WTC11 (cell line): Measurements from ENCODE around the gene SMAD9. TPM values are rescaled to one million over a fixed set of nuclear protein-coding genes. Genes with fewer than 3 reads are reported as not detected.

Experiments used
- ATAC-seq: fragments of 200-7000 bp; cut with Tn5 transposase; 2 replicates; pipeline ENCODE4 v1.10.0; 2021; ENCODE audit warnings: mild to moderate bottlenecking, moderate library complexity
- CTCF ChIA-PET: fragments of 300-600 bp; sonication (Branson Sonifier 250); formaldehyde crosslinking; loops from one replicate; lab custom pipeline; 2021; ENCODE audit warnings: antibody characterized with exemption; lab: Charles Lee
- POLR2A ChIA-PET: fragments of 350-600 bp; sonication (Branson Sonifier 250); formaldehyde crosslinking; loops from one replicate; lab custom pipeline; 2021; ENCODE audit warnings: antibody characterized with exemption; lab: Charles Lee
- DNase-seq: peaks from one replicate; pipeline ENCODE4 v3.0.0; 2021; ENCODE audit warnings: low spot score
- H3K27ac Mint-ChIP-seq: 2 replicates; pipeline ENCODE4 v1.8.0; 2021; ENCODE audit warnings: mixed read lengths
- H3K27me3 Mint-ChIP-seq: 2 replicates; pipeline ENCODE4 v1.8.0; 2021; ENCODE audit warnings: low read depth, mild to moderate bottlenecking, moderate library complexity, mixed read lengths
- H3K36me3 Mint-ChIP-seq: 2 replicates; pipeline ENCODE4 v1.8.0; 2021; ENCODE audit warnings: mixed read lengths
- H3K4me1 Mint-ChIP-seq: 2 replicates; pipeline ENCODE4 v1.8.0; 2022; ENCODE audit warnings: mixed read lengths
- H3K4me3 Mint-ChIP-seq: 2 replicates; pipeline ENCODE4 v1.8.0; 2021; ENCODE audit warnings: mild to moderate bottlenecking, moderate library complexity, mixed read lengths
- H3K9me3 Mint-ChIP-seq: 2 replicates; pipeline ENCODE4 v1.8.0; 2021; ENCODE audit warnings: mixed read lengths
- ETV6 ChIP-seq: sonication (generic); formaldehyde crosslinking; IDR thresholded peaks from 2 replicates; pipeline ENCODE4 v1.8.1; 2022; ENCODE audit warnings: mild to moderate bottlenecking, missing genetic modification reagents
- KAT7 ChIP-seq: sonication (generic); formaldehyde crosslinking; IDR thresholded peaks from 2 replicates; pipeline ENCODE4 v1.8.1; 2023; ENCODE audit warnings: missing genetic modification reagents, mild to moderate bottlenecking, borderline replicate concordance
- MYBL2 ChIP-seq: sonication (generic); formaldehyde crosslinking; IDR thresholded peaks from 2 replicates; pipeline ENCODE4 v1.8.1; 2023; ENCODE audit warnings: mild to moderate bottlenecking, moderate library complexity, missing genetic modification reagents
- NFATC4 ChIP-seq: fragments of 250-450 bp; sonication (Bioruptor Pico); IDR thresholded peaks from 2 replicates; pipeline ENCODE4 v1.9.0; 2021; ENCODE audit warnings: mild to moderate bottlenecking
- SMAD3 ChIP-seq: sonication (generic); formaldehyde crosslinking; IDR thresholded peaks from 2 replicates; pipeline ENCODE4 v1.8.0; 2022; ENCODE audit warnings: missing genetic modification reagents, mild to moderate bottlenecking, borderline replicate concordance
- SMAD4 ChIP-seq: sonication (generic); formaldehyde crosslinking; IDR thresholded peaks from 2 replicates; pipeline ENCODE4 v1.8.0; 2022; ENCODE audit warnings: mild to moderate bottlenecking, missing genetic modification reagents
- ZNF263 ChIP-seq: sonication (generic); formaldehyde crosslinking; IDR thresholded peaks from 2 replicates; pipeline ENCODE4 v1.8.1; 2022; ENCODE audit warnings: low read depth, mild to moderate bottlenecking, moderate library complexity, missing genetic modification reagents
- ZNF671 ChIP-seq: fragments of 250-450 bp; sonication (Bioruptor Pico); IDR thresholded peaks from 2 replicates; pipeline ENCODE4 v1.8.0; 2021; ENCODE audit warnings: mild to moderate bottlenecking
- total RNA-seq: library from RNA; stranded (reverse); gene quantifications from 3 replicates; pipeline ENCODE4 v1.2.3, GENCODE V29; 2021
- TF ChIP-seq, protein P1 (sequence below): sonication (generic); formaldehyde crosslinking; IDR thresholded peaks from 2 replicates; pipeline ENCODE4 v1.8.0; 2022; ENCODE audit warnings: mild to moderate bottlenecking, missing genetic modification reagents
- TF ChIP-seq, protein P2 (sequence below): sonication (generic); formaldehyde crosslinking; IDR thresholded peaks from 2 replicates; pipeline ENCODE4 v1.8.0; 2023; ENCODE audit warnings: mild to moderate bottlenecking, missing genetic modification reagents
- TF ChIP-seq, protein P3 (sequence below): sonication (generic); formaldehyde crosslinking; IDR thresholded peaks from 2 replicates; pipeline ENCODE4 v1.8.0; 2022; ENCODE audit warnings: mild to moderate bottlenecking, missing genetic modification reagents
- TF ChIP-seq, protein P4 (sequence below): fragments of 250-450 bp; sonication (Bioruptor Pico); IDR thresholded peaks from 2 replicates; pipeline ENCODE4 v1.9.0; 2021; ENCODE audit warnings: mild to moderate bottlenecking
- TF ChIP-seq, protein P5 (sequence below): fragments of 250-450 bp; sonication (Bioruptor Pico); conservative IDR thresholded peaks from 2 replicates; pipeline ENCODE4 v1.9.0; 2021; ENCODE audit warnings: mild to moderate bottlenecking
- TF ChIP-seq, protein P6 (sequence below): sonication (generic); formaldehyde crosslinking; IDR thresholded peaks from 2 replicates; pipeline ENCODE4 v1.8.1; 2023; ENCODE audit warnings: mild to moderate bottlenecking, missing genetic modification reagents, moderate library complexity
- TF ChIP-seq, protein P7 (sequence below): sonication (generic); formaldehyde crosslinking; conservative IDR thresholded peaks from 2 replicates; pipeline ENCODE4 v1.8.1; 2022; ENCODE audit warnings: mild to moderate bottlenecking, missing genetic modification reagents
- TF ChIP-seq, protein P8 (sequence below): fragments of 250-450 bp; sonication (Bioruptor Pico); IDR thresholded peaks from 2 replicates; pipeline ENCODE4 v1.8.0; 2021; ENCODE audit warnings: mild to moderate bottlenecking
- TF ChIP-seq, protein P9 (sequence below): sonication (generic); formaldehyde crosslinking; IDR thresholded peaks from 2 replicates; pipeline ENCODE4 v1.8.1; 2023; ENCODE audit warnings: mild to moderate bottlenecking, missing genetic modification reagents, moderate library complexity
- TF ChIP-seq, protein P10 (sequence below): sonication (generic); formaldehyde crosslinking; conservative IDR thresholded peaks from 2 replicates; pipeline ENCODE4 v1.8.1; 2023; ENCODE audit warnings: mild to moderate bottlenecking, low read depth, missing genetic modification reagents, moderate library complexity
- TF ChIP-seq, protein P11 (sequence below): sonication (generic); formaldehyde crosslinking; IDR thresholded peaks from 2 replicates; pipeline ENCODE4 v1.8.0; 2022; ENCODE audit warnings: missing genetic modification reagents

SMAD9 gene
- total RNA-seq, 1 experiment from 2014 or later, result 1.2 TPM

DNA sequence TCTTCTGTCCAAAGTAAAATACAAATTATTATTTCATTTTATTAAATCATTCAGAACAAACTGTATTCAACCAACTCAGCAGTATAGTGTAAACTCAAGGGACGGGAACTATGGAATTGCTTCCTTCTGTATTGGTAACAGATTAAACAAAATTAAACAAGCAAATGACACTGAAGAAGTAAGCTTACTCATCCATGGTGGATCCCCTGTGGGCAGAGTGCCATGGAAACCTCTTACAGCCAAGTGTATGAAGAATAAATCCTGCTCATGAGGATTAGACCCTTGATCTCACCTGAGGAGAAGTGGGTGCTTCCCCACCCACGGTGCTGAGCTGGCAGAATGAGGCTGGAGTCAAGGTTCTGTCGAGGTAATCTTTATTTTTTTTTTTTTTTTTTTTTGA, 119.0 kb downstream of the SMAD9 start:
- TF ChIP-seq, protein P1, sequence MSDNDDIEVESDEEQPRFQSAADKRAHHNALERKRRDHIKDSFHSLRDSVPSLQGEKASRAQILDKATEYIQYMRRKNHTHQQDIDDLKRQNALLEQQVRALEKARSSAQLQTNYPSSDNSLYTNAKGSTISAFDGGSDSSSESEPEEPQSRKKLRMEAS, result no peak
- TF ChIP-seq, protein P2, sequence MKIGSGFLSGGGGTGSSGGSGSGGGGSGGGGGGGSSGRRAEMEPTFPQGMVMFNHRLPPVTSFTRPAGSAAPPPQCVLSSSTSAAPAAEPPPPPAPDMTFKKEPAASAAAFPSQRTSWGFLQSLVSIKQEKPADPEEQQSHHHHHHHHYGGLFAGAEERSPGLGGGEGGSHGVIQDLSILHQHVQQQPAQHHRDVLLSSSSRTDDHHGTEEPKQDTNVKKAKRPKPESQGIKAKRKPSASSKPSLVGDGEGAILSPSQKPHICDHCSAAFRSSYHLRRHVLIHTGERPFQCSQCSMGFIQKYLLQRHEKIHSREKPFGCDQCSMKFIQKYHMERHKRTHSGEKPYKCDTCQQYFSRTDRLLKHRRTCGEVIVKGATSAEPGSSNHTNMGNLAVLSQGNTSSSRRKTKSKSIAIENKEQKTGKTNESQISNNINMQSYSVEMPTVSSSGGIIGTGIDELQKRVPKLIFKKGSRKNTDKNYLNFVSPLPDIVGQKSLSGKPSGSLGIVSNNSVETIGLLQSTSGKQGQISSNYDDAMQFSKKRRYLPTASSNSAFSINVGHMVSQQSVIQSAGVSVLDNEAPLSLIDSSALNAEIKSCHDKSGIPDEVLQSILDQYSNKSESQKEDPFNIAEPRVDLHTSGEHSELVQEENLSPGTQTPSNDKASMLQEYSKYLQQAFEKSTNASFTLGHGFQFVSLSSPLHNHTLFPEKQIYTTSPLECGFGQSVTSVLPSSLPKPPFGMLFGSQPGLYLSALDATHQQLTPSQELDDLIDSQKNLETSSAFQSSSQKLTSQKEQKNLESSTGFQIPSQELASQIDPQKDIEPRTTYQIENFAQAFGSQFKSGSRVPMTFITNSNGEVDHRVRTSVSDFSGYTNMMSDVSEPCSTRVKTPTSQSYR (CRISPR knock-in tag), result no peak
- TF ChIP-seq, protein P3, sequence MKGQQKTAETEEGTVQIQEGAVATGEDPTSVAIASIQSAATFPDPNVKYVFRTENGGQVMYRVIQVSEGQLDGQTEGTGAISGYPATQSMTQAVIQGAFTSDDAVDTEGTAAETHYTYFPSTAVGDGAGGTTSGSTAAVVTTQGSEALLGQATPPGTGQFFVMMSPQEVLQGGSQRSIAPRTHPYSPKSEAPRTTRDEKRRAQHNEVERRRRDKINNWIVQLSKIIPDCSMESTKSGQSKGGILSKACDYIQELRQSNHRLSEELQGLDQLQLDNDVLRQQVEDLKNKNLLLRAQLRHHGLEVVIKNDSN (CRISPR knock-in tag), result no peak
- TF ChIP-seq SMAD3 (CRISPR knock-in tag) (no peak), ETV6 (CRISPR knock-in tag) (no peak), SMAD4 (CRISPR knock-in tag) (no peak), MYBL2 (CRISPR knock-in tag) (no peak), NFATC4 (no peak), KAT7 (no peak), ZNF671 (CRISPR knock-in tag) (no peak), ZNF263 (no peak)
- TF ChIP-seq, protein P4, sequence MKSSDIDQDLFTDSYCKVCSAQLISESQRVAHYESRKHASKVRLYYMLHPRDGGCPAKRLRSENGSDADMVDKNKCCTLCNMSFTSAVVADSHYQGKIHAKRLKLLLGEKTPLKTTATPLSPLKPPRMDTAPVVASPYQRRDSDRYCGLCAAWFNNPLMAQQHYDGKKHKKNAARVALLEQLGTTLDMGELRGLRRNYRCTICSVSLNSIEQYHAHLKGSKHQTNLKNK (CRISPR knock-in tag), result no peak
- TF ChIP-seq, protein P5, sequence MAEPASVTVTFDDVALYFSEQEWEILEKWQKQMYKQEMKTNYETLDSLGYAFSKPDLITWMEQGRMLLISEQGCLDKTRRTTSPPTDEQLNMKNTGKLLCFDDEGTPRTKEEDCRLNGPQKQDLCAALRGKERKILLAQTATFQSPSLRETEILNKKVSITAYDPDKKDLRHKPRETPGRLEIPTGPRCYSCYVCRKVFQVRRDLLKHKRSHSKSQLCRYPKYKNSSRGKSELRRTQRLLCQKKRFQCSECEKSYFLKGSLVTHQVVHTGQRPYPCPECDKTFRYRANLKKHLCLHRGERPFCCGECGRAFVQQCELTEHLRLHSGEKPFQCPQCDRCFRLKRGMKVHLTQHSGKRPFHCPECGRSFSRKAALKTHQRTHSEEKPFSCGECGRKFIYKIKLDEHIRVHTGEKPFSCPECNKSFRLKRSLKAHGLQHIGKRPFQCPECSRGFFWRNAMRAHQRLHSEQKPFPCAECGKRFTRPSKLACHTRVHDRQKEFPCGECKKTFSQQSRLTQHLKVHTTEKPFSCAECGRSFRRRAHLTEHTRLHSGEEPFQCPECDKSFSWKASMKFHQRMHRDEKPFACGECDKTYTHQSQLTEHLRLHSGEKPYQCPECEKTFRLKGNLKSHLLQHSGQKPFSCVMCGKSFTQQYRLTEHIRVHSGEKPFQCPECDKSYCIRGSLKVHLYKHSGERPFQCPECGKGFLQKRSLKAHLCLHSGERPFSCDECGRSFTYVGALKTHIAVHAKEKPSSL (CRISPR knock-in tag), result no peak
- TF ChIP-seq, protein P6, sequence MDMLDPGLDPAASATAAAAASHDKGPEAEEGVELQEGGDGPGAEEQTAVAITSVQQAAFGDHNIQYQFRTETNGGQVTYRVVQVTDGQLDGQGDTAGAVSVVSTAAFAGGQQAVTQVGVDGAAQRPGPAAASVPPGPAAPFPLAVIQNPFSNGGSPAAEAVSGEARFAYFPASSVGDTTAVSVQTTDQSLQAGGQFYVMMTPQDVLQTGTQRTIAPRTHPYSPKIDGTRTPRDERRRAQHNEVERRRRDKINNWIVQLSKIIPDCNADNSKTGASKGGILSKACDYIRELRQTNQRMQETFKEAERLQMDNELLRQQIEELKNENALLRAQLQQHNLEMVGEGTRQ (CRISPR knock-in tag), result no peak
- TF ChIP-seq, protein P7, sequence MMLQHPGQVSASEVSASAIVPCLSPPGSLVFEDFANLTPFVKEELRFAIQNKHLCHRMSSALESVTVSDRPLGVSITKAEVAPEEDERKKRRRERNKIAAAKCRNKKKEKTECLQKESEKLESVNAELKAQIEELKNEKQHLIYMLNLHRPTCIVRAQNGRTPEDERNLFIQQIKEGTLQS (CRISPR knock-in tag), result no peak
- TF ChIP-seq, protein P8, sequence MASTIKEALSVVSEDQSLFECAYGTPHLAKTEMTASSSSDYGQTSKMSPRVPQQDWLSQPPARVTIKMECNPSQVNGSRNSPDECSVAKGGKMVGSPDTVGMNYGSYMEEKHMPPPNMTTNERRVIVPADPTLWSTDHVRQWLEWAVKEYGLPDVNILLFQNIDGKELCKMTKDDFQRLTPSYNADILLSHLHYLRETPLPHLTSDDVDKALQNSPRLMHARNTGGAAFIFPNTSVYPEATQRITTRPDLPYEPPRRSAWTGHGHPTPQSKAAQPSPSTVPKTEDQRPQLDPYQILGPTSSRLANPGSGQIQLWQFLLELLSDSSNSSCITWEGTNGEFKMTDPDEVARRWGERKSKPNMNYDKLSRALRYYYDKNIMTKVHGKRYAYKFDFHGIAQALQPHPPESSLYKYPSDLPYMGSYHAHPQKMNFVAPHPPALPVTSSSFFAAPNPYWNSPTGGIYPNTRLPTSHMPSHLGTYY (CRISPR knock-in tag), result no peak
- TF ChIP-seq, protein P9, sequence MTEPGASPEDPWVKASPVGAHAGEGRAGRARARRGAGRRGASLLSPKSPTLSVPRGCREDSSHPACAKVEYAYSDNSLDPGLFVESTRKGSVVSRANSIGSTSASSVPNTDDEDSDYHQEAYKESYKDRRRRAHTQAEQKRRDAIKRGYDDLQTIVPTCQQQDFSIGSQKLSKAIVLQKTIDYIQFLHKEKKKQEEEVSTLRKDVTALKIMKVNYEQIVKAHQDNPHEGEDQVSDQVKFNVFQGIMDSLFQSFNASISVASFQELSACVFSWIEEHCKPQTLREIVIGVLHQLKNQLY (CRISPR knock-in tag), result no peak
- TF ChIP-seq, protein P10, sequence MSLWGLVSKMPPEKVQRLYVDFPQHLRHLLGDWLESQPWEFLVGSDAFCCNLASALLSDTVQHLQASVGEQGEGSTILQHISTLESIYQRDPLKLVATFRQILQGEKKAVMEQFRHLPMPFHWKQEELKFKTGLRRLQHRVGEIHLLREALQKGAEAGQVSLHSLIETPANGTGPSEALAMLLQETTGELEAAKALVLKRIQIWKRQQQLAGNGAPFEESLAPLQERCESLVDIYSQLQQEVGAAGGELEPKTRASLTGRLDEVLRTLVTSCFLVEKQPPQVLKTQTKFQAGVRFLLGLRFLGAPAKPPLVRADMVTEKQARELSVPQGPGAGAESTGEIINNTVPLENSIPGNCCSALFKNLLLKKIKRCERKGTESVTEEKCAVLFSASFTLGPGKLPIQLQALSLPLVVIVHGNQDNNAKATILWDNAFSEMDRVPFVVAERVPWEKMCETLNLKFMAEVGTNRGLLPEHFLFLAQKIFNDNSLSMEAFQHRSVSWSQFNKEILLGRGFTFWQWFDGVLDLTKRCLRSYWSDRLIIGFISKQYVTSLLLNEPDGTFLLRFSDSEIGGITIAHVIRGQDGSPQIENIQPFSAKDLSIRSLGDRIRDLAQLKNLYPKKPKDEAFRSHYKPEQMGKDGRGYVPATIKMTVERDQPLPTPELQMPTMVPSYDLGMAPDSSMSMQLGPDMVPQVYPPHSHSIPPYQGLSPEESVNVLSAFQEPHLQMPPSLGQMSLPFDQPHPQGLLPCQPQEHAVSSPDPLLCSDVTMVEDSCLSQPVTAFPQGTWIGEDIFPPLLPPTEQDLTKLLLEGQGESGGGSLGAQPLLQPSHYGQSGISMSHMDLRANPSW (CRISPR knock-in tag), result no peak
- TF ChIP-seq, protein P11, sequence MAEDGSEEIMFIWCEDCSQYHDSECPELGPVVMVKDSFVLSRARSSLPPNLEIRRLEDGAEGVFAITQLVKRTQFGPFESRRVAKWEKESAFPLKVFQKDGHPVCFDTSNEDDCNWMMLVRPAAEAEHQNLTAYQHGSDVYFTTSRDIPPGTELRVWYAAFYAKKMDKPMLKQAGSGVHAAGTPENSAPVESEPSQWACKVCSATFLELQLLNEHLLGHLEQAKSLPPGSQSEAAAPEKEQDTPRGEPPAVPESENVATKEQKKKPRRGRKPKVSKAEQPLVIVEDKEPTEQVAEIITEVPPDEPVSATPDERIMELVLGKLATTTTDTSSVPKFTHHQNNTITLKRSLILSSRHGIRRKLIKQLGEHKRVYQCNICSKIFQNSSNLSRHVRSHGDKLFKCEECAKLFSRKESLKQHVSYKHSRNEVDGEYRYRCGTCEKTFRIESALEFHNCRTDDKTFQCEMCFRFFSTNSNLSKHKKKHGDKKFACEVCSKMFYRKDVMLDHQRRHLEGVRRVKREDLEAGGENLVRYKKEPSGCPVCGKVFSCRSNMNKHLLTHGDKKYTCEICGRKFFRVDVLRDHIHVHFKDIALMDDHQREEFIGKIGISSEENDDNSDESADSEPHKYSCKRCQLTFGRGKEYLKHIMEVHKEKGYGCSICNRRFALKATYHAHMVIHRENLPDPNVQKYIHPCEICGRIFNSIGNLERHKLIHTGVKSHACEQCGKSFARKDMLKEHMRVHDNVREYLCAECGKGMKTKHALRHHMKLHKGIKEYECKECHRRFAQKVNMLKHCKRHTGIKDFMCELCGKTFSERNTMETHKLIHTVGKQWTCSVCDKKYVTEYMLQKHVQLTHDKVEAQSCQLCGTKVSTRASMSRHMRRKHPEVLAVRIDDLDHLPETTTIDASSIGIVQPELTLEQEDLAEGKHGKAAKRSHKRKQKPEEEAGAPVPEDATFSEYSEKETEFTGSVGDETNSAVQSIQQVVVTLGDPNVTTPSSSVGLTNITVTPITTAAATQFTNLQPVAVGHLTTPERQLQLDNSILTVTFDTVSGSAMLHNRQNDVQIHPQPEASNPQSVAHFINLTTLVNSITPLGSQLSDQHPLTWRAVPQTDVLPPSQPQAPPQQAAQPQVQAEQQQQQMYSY, result no peak
- peaks cover 16% of the 10 kb centered on the region for H3K4me1 Mint-ChIP-seq
- ATAC-seq (no peak), DNase-seq (no peak)
- no peaks in the 10 kb centered on the region for H3K9me3 Mint-ChIP-seq
- no peaks in the 10 kb centered on the region for H3K36me3 Mint-ChIP-seq
- CTCF ChIA-PET, result no interaction called here
- H3K4me3 Mint-ChIP-seq, result no peak overlapping the region
- H3K27ac Mint-ChIP-seq, result no peak overlapping the region
- POLR2A ChIA-PET, result no interaction called here
- no peaks in the 10 kb centered on the region; the same call in 1 of the 2 replicates for H3K27me3 Mint-ChIP-seq
